Panc1 (cell line): ENCODE results near the gene CTXND1.

Experiments
- CTCF ChIP-seq: fragments of 450-650 bp; IDR thresholded peaks from 2 replicates; pipeline ENCODE4 v1.5.1; 2017; ENCODE audit warnings: mild to moderate bottlenecking
- REST ChIP-seq, 2 experiments: IDR thresholded peaks; 2 replicates each; pipeline ENCODE4 v1.6.1; 2011 to 2012; ENCODE audit warnings: low read depth in 2 of 2, control low read depth in 1 of 2, low read length in 1 of 2, mild to moderate bottlenecking in 1 of 2, moderate library complexity in 1 of 2; ENCODE audit not compliant: insufficient read depth in 1 of 2
- TCF7L2 ChIP-seq: IDR thresholded peaks from 2 replicates; pipeline ENCODE4 v1.6.1; 2011; ENCODE audit warnings: mild to moderate bottlenecking, low read depth, low read length, inconsistent platforms

DNA sequence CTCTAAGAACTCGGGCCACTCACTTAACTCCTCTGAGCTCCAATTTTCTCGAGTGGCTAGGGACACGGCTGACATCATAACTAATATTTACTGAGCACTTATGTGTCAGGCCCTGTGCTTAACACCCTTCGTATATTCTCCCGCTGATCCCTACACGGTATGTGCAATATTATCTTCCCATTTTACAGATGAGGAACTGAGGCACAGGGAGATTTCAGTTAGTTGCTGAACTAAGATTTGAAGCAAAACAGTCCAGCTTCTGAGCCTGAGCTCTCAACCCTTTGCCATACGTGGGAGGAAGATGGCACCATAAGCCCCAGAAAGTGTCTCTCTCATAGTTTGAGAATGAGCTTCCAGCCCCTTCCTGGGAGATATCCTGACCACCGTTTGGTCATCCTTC, 79.6 kb downstream of the CTXND1 start:
- no peak for TF ChIP-seq CTCF
- no peak for TF ChIP-seq REST (IDR thresholded peaks at IDR 0.05; ENCODE audit: insufficient read depth in 1 of 2, low read depth in 2 of 2, low read length in 1 of 2)
- no peak for TF ChIP-seq TCF7L2
